GM23338 (cell line): ENCODE measurements around the gene WDR26. TPM values are rescaled to one million over a fixed set of nuclear protein-coding genes. Genes with fewer than 3 reads are reported as not detected.

ENCODE experiments used
- ATAC-seq: fragments of 200-7000 bp; cut with Tn5 transposase; 3 replicates; pipeline ENCODE4 v1.9.1; 2020
- DNase-seq: peaks from one replicate; pipeline ENCODE4 v3.0.0-alpha.2; 2015; ENCODE audit warnings: low spot score
- H2AFZ ChIP-seq: fragments of 200-600 bp; sonication (generic); 2 replicates; pipeline ENCODE4 v1.8.0; 2016; ENCODE audit warnings: antibody characterized with exemption, mild to moderate bottlenecking, moderate library complexity
- H3F3A ChIP-seq: fragments of 200-600 bp; sonication (generic); replicated peaks from 2 replicates; pipeline ENCODE4 v1.8.0; 2017; ENCODE audit warnings: antibody characterized with exemption, mixed run types, low read depth
- H3K27ac ChIP-seq: fragments of 200-600 bp; sonication (generic); 2 replicates; pipeline ENCODE4 v1.6.1; 2016; ENCODE audit warnings: low read depth
- H3K27me3 ChIP-seq: fragments of 200-600 bp; sonication (generic); 2 replicates; pipeline ENCODE4 v1.8.0; 2016; ENCODE audit warnings: mild to moderate bottlenecking, mixed run types, moderate library complexity; ENCODE audit not compliant: insufficient read depth
- H3K36me3 ChIP-seq: fragments of 200-600 bp; sonication (generic); 2 replicates; pipeline ENCODE4 v1.8.0; 2016; ENCODE audit warnings: mild to moderate bottlenecking; ENCODE audit not compliant: insufficient read depth
- H3K4me1 ChIP-seq: fragments of 200-600 bp; sonication (generic); 2 replicates; pipeline ENCODE4 v1.8.0; 2016; ENCODE audit warnings: mild to moderate bottlenecking, moderate library complexity; ENCODE audit not compliant: insufficient read depth
- H3K4me2 ChIP-seq: fragments of 200-600 bp; sonication (generic); 2 replicates; pipeline ENCODE4 v1.7.1; 2017; ENCODE audit warnings: mixed run types
- H3K4me3 ChIP-seq: fragments of 200-600 bp; sonication (generic); 2 replicates; pipeline ENCODE4 v1.6.1; 2016; ENCODE audit warnings: mixed run types
- H3K79me2 ChIP-seq: fragments of 200-600 bp; sonication (generic); replicated peaks from 2 replicates; pipeline ENCODE4 v1.8.0; 2017; ENCODE audit warnings: mild to moderate bottlenecking; ENCODE audit not compliant: insufficient read depth
- H3K9me2 ChIP-seq: fragments of 200-600 bp; sonication (generic); 2 replicates; pipeline ENCODE4 v1.8.0; 2017; ENCODE audit not compliant: insufficient read depth
- H4K20me1 ChIP-seq: fragments of 200-600 bp; sonication (generic); replicated peaks from 2 replicates; pipeline ENCODE4 v1.8.0; 2017; ENCODE audit warnings: mild to moderate bottlenecking; ENCODE audit not compliant: insufficient read depth
- H3K27ac Mint-ChIP-seq: 2 replicates; pipeline ENCODE4 v1.8.0; 2020; ENCODE audit warnings: inconsistent platforms, mild to moderate bottlenecking, moderate library complexity, mixed read lengths
- H3K27me3 Mint-ChIP-seq: 3 replicates; pipeline ENCODE4 v1.8.0; 2022; ENCODE audit warnings: low read depth, mild to moderate bottlenecking, moderate library complexity, mixed read lengths, inconsistent platforms; ENCODE audit not compliant: insufficient read depth, poor library complexity
- H3K36me3 Mint-ChIP-seq: 3 replicates; pipeline ENCODE4 v1.8.0; 2021; ENCODE audit warnings: low read depth, mild to moderate bottlenecking, inconsistent platforms, moderate library complexity, mixed read lengths
- H3K4me1 Mint-ChIP-seq: 3 replicates; pipeline ENCODE4 v1.8.0; 2020; ENCODE audit warnings: mild to moderate bottlenecking, inconsistent platforms, mixed read lengths
- H3K4me3 Mint-ChIP-seq: 3 replicates; pipeline ENCODE4 v1.8.0; 2021; ENCODE audit warnings: moderate library complexity, mild to moderate bottlenecking, inconsistent platforms, mixed read lengths
- H3K9me3 Mint-ChIP-seq: 3 replicates; pipeline ENCODE4 v1.8.0; 2020; ENCODE audit warnings: moderate library complexity, mild to moderate bottlenecking, inconsistent platforms, mixed read lengths
- CREB1 ChIP-seq: fragments of 250-450 bp; sonication (Bioruptor Pico); IDR thresholded peaks from 2 replicates; pipeline ENCODE4 v1.5.0; 2020; ENCODE audit warnings: low read depth, mild to moderate bottlenecking, moderate library complexity
- JUNB ChIP-seq: IDR thresholded peaks from one replicate; pipeline ENCODE4 v1.6.1; 2016; ENCODE audit warnings: antibody characterized with exemption; ENCODE audit not compliant: unreplicated experiment
- NANOG ChIP-seq: IDR thresholded peaks from 2 replicates; pipeline ENCODE4 v1.6.1; 2016; ENCODE audit warnings: antibody characterized with exemption, borderline replicate concordance
- POLR2AphosphoS5 ChIP-seq: IDR thresholded peaks from 2 replicates; pipeline ENCODE4 v1.6.1; 2016; ENCODE audit warnings: antibody characterized with exemption, low read depth
- REST ChIP-seq: IDR thresholded peaks from one replicate; pipeline ENCODE4 v1.6.1; 2018; ENCODE audit warnings: antibody characterized with exemption; ENCODE audit not compliant: unreplicated experiment
- ZNF114 ChIP-seq: fragments of 250-450 bp; sonication (Bioruptor Pico); IDR thresholded peaks from 2 replicates; pipeline ENCODE4 v1.5.0; 2020; ENCODE audit warnings: mild to moderate bottlenecking, moderate library complexity
- ZNF331 ChIP-seq: fragments of 250-450 bp; sonication (Bioruptor Pico); IDR thresholded peaks from 2 replicates; pipeline ENCODE4 v1.5.0; 2020; ENCODE audit warnings: low read depth, mild to moderate bottlenecking, moderate library complexity
- ZNF462 ChIP-seq: fragments of 250-450 bp; sonication (Bioruptor Pico); IDR thresholded peaks from 2 replicates; pipeline ENCODE4 v1.5.0; 2020; ENCODE audit warnings: mild to moderate bottlenecking, moderate library complexity
- polyA plus RNA-seq: library from polyadenylated mRNA; unstranded; fragments of >200 nt; fragmentation: Nextera tagmentation; extraction: Ambion mirVana; gene quantifications from 2 replicates; pipeline ENCODE4 v1.2.1, GENCODE V29; 2016
- total RNA-seq: library from RNA; depleted of rRNA; stranded (reverse); fragments of >200 nt; shearing (Covaris generic); gene quantifications from 2 replicates; pipeline ENCODE4 v1.2.3, GENCODE V29; 2014
- TF ChIP-seq, protein P1 (sequence below), 2 experiments: fragments of 200-600 bp in 1 of 2; sonication (generic) in 1 of 2; conservative IDR thresholded peaks; 2 replicates each; pipeline versions ENCODE4 v1.5.1 to v1.6.1; 2016 to 2017; ENCODE audit warnings: antibody characterized with exemption in 2 of 2, low read depth in 2 of 2, mild to moderate bottlenecking in 2 of 2, moderate library complexity in 1 of 2
- TF ChIP-seq, protein P2 (sequence below): IDR thresholded peaks from 2 replicates; pipeline ENCODE4 v1.6.1; 2016; ENCODE audit warnings: antibody characterized with exemption

Gene WDR26
- total and polyA plus RNA-seq, 2 experiments from 2014 or later: 16.9 to 74.6 TPM

- TF ChIP-seq ZNF462 (CRISPR knock-in tag) (no peak), POLR2AphosphoS5 (no peak), ZNF114 (no peak)
- TF ChIP-seq, protein P1, sequence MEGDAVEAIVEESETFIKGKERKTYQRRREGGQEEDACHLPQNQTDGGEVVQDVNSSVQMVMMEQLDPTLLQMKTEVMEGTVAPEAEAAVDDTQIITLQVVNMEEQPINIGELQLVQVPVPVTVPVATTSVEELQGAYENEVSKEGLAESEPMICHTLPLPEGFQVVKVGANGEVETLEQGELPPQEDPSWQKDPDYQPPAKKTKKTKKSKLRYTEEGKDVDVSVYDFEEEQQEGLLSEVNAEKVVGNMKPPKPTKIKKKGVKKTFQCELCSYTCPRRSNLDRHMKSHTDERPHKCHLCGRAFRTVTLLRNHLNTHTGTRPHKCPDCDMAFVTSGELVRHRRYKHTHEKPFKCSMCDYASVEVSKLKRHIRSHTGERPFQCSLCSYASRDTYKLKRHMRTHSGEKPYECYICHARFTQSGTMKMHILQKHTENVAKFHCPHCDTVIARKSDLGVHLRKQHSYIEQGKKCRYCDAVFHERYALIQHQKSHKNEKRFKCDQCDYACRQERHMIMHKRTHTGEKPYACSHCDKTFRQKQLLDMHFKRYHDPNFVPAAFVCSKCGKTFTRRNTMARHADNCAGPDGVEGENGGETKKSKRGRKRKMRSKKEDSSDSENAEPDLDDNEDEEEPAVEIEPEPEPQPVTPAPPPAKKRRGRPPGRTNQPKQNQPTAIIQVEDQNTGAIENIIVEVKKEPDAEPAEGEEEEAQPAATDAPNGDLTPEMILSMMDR (conservative IDR thresholded peaks at IDR 0.05; ENCODE audit: low read depth in 2 of 2): no peak; a peak in 1 of 4 replicates
- TF ChIP-seq, protein P2, sequence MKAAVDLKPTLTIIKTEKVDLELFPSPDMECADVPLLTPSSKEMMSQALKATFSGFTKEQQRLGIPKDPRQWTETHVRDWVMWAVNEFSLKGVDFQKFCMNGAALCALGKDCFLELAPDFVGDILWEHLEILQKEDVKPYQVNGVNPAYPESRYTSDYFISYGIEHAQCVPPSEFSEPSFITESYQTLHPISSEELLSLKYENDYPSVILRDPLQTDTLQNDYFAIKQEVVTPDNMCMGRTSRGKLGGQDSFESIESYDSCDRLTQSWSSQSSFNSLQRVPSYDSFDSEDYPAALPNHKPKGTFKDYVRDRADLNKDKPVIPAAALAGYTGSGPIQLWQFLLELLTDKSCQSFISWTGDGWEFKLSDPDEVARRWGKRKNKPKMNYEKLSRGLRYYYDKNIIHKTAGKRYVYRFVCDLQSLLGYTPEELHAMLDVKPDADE: no peak
Measured at GRCh38 chr1:224457782-224458144, 23.2 kb upstream of the WDR26 start (continued).

DNA sequence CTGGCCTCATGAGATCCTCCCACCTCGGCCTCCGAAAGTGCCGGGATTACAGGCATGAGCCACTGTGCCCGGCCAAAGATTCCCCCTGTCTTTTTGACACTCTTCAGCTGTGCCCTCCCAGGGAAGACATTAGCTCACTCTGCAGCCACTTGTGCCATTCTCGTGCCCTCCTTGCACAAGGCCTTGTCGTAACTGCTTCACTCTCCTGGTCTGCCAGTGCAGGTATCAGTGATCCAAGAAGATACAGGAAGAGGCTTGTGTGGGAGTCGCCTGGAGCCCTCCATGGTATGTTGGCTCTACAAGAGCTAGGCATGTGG, 22.0 kb upstream of the WDR26 start:
- no peaks in the 10 kb centered on the region for H3K36me3 Mint-ChIP-seq
- Histone ChIP-seq H3K27ac (0 out of 2 replicates have a peak overlapping the region, but pooled peaks have one; percentile 35), H3K4me2 (peak overlapping the region; percentile 37; the same call in 1 of the 2 replicates), H3K27me3 (no peaks in the 10 kb centered on the region), H3K4me1 (peaks cover 8% of the 10 kb centered on the region), H3K79me2 (no peaks in the 10 kb centered on the region), H3F3A (no peaks in the 10 kb centered on the region), H3K9me2 (no peaks in the 10 kb centered on the region), H3K4me3 (no peak overlapping the region), H3K36me3 (no peaks in the 10 kb centered on the region), H2AFZ (no peak overlapping the region), H4K20me1 (0 out of 2 replicates have a peak, but pooled peaks cover 4% of the 10 kb centered on the region)
- H3K4me3 Mint-ChIP-seq: no peak overlapping the region; the same call in 2 of the 3 replicates
- H3K4me1 Mint-ChIP-seq: peaks cover 19% of the 10 kb centered on the region
- no peaks in the 10 kb centered on the region; the same call in 2 of the 3 replicates for H3K9me3 Mint-ChIP-seq
- peaks cover 9% of the 10 kb centered on the region for H3K27me3 Mint-ChIP-seq
- peak overlapping the region; percentile 74; the same call in 1 of the 2 replicates for H3K27ac Mint-ChIP-seq
- DNase-seq (no peak), ATAC-seq (no peak)
- TF ChIP-seq JUNB (no peak), REST (no peak), CREB1 (CRISPR knock-in tag) (no peak), ZNF331 (no peak), NANOG (no peak)
- TF ChIP-seq, protein P2: no peak
